ENCODE results near the gene HNRNPM. TPM values are rescaled to one million over a fixed set of nuclear protein-coding genes. Genes with fewer than 3 reads are reported as not detected.

The HNRNPM gene
- total and polyA plus RNA-seq, 4 experiments from 2014 or later: 197 to 245 (median 203) TPM

DNA sequence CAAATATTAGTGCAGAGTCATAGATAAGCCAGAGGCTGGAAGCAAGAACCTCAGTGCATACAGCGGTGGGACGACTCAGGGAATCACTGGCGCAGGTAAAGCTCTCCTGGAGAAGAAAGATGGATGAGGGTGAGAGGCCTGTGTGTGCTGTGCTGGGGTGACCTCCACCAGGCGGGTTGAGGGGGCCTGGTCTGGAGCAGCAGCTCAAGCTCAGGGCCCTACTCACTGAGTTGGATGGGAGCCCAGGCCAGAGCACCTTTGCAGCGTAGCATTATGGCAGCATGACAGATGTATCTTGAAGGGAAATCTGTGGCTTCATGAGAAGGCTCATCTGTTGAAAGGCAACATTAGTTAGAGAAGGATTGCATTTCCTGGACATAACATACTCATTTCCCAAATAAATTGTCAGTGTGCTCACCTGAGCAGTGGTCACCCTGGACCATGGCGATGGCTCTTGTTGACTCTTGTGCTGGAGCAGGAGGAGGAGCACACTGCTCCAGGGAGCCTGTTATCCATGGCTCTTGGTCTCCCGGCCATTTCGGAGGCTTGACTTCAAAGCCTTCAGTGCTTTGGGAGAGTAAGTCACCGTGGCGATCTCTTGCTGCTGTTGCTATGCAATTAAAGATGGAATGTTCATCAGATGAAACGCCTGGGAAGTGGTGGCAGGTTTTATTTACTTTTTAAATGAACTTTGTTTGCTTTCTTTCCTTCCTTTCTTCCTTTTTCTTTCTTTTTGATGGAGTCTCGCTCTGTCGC, 25.0 kb downstream of the HNRNPM start:
- Histone ChIP-seq H3K27ac (ENCODE audit: low read depth, low read length) (no peak overlapping the region), H3K9me3 (ENCODE audit: control insufficient read depth in 1 of 2, low read length in 2 of 2) (no peaks in the 10 kb centered on the region), H3K36me3 (ENCODE audit: insufficient read depth, low read length) (peaks cover 90% of the 10 kb centered on the region), H3K4me3 (ENCODE audit: low read length in 2 of 2) (no peak overlapping the region), H3K27me3 (ENCODE audit: insufficient read depth, low read length) (no peaks in the 10 kb centered on the region), H3K4me1 (ENCODE audit: insufficient read depth, low read length) (no peaks in the 10 kb centered on the region)
- peaks cover 74 to 91% of the 10 kb centered on the region in 2 donors for H3K36me3 Mint-ChIP-seq
- no peaks in the 10 kb centered on the region for H3K9me3 Mint-ChIP-seq
- H3K4me1 Mint-ChIP-seq: peaks cover 7 to 37% (median 13%) of the 10 kb centered on the region in 4 donors
- peak overlapping the region in 4 of 7 donors; percentile 29 to 55 (median 48) for H3K27ac Mint-ChIP-seq
- no peak overlapping the region for H3K4me3 Mint-ChIP-seq
- ChIA-PET POLR2A (ENCODE audit: partially characterized antibody) (no interaction called here), CTCF (ENCODE audit: partially characterized antibody) (interaction anchor here (0.5 kb wide), 1 partner anchor 34 kb away, joined by 3 read pairs; no protein-coding TSS in a partner anchor)
- intact Hi-C loops (cut with micrococcal nuclease): no loop called here
- no peak for DNase-seq
- no peaks in the 10 kb centered on the region for H3K27me3 Mint-ChIP-seq

- Histone ChIP-seq H3K4me1 (ENCODE audit: insufficient read depth, low read length) (peaks cover 20% of the 10 kb centered on the region), H3K4me3 (ENCODE audit: low read length in 2 of 2) (no peak overlapping the region), H3K36me3 (ENCODE audit: insufficient read depth, low read length) (peaks cover 81% of the 10 kb centered on the region), H3K27ac (ENCODE audit: low read depth, low read length) (no peak overlapping the region), H3K9me3 (ENCODE audit: control insufficient read depth in 1 of 2, low read length in 2 of 2) (no peaks in the 10 kb centered on the region), H3K27me3 (ENCODE audit: insufficient read depth, low read length) (no peaks in the 10 kb centered on the region)
- no peak for DNase-seq
- Mint-ChIP-seq H3K27me3 (no peaks in the 10 kb centered on the region), H3K27ac (peak overlapping the region; percentile 42 to 87 (median 75)), H3K9me3 (no peaks in the 10 kb centered on the region), H3K4me1 (peaks cover 24 to 52% (median 34%) of the 10 kb centered on the region in 4 donors), H3K36me3 (peaks cover 58 to 89% of the 10 kb centered on the region in 2 donors), H3K4me3 (no peak overlapping the region)
- intact Hi-C loops (cut with micrococcal nuclease): no loop called here
- CTCF ChIA-PET (ENCODE audit: partially characterized antibody): interaction anchor here (1.0 to 1.4 kb wide), 3 partner anchors 9 to 106 kb away, joined by 3 to 4 read pairs (median 3); no protein-coding TSS in a partner anchor
- POLR2A ChIA-PET (ENCODE audit: partially characterized antibody): interaction anchor here (0.6 to 2.1 kb wide), 4 partner anchors 18 to 103 kb away, joined by 3 to 5 read pairs (median 4); partner anchors contain the start of gene ZNF414
Observed at GRCh38 chr19:8473648-8474476, 29.1 kb downstream of the HNRNPM start.

GRCh38 chr19:8475005-8475404, 30.2 kb downstream of the HNRNPM start:
- H3K4me1 Mint-ChIP-seq: peaks cover 24 to 45% (median 32%) of the 10 kb centered on the region in 4 donors
- no peak overlapping the region for H3K27ac ChIP-seq (ENCODE audit: low read depth, low read length)
- ChIA-PET CTCF (ENCODE audit: partially characterized antibody) (interaction anchor here (1.5 kb wide), 1 partner anchor 106 kb away, joined by 3 read pairs; no protein-coding TSS in a partner anchor), POLR2A (ENCODE audit: partially characterized antibody) (interaction anchor here (0.8 to 2.1 kb wide), 2 partner anchors 19 to 39 kb away, joined by 4 read pairs; partner anchors contain the start of gene ZNF414)
- intact Hi-C loops (cut with micrococcal nuclease): no loop called here
- H3K36me3 ChIP-seq (ENCODE audit: insufficient read depth, low read length): peaks cover 73% of the 10 kb centered on the region
- H3K36me3 Mint-ChIP-seq: peaks cover 48 to 83% of the 10 kb centered on the region in 2 donors
- no peaks in the 10 kb centered on the region for H3K27me3 Mint-ChIP-seq
- DNase-seq: no peak
- no peaks in the 10 kb centered on the region for H3K27me3 ChIP-seq (ENCODE audit: insufficient read depth, low read length)
- no peak overlapping the region for H3K4me3 Mint-ChIP-seq
- peak overlapping the region in 2 of 7 donors; percentile 19 to 57 for H3K27ac Mint-ChIP-seq
- no peak overlapping the region for H3K4me3 ChIP-seq (ENCODE audit: low read length in 2 of 2)
- H3K9me3 Mint-ChIP-seq: no peaks in the 10 kb centered on the region
- no peaks in the 10 kb centered on the region for H3K9me3 ChIP-seq (ENCODE audit: control insufficient read depth in 1 of 2, low read length in 2 of 2)
- H3K4me1 ChIP-seq (ENCODE audit: insufficient read depth, low read length): peaks cover 20% of the 10 kb centered on the region

GRCh38 chr19:8476524-8476923, 31.7 kb downstream of the HNRNPM start:
- ChIA-PET CTCF (ENCODE audit: partially characterized antibody) (interaction anchor here (1.3 to 1.5 kb wide), 2 partner anchors 102 to 105 kb away, joined by 3 to 4 read pairs; no protein-coding TSS in a partner anchor), POLR2A (ENCODE audit: partially characterized antibody) (no interaction called here)
- H3K27me3 Mint-ChIP-seq: no peaks in the 10 kb centered on the region
- H3K36me3 Mint-ChIP-seq: peaks cover 41 to 77% of the 10 kb centered on the region in 2 donors
- H3K4me1 Mint-ChIP-seq: peaks cover 26 to 57% (median 41%) of the 10 kb centered on the region in 4 donors
- no peaks in the 10 kb centered on the region for H3K9me3 ChIP-seq (ENCODE audit: control insufficient read depth in 1 of 2, low read length in 2 of 2)
- H3K4me1 ChIP-seq (ENCODE audit: insufficient read depth, low read length): peaks cover 32% of the 10 kb centered on the region
- H3K36me3 ChIP-seq (ENCODE audit: insufficient read depth, low read length): peaks cover 74% of the 10 kb centered on the region
- no peak overlapping the region for H3K27ac ChIP-seq (ENCODE audit: low read depth, low read length)
- H3K27ac Mint-ChIP-seq: peak overlapping the region in 5 of 7 donors; percentile 2 to 74 (median 40)
- no peaks in the 10 kb centered on the region for H3K27me3 ChIP-seq (ENCODE audit: insufficient read depth, low read length)
- no peak overlapping the region for H3K4me3 ChIP-seq (ENCODE audit: low read length in 2 of 2)
- peak overlapping the region in 1 of 8 donors; percentile 46 for H3K4me3 Mint-ChIP-seq
- intact Hi-C loops (cut with micrococcal nuclease): no loop called here
- peaks cover 0 to 2% (median 0%) of the 10 kb centered on the region in 8 donors for H3K9me3 Mint-ChIP-seq
- DNase-seq: no peak

DNA sequence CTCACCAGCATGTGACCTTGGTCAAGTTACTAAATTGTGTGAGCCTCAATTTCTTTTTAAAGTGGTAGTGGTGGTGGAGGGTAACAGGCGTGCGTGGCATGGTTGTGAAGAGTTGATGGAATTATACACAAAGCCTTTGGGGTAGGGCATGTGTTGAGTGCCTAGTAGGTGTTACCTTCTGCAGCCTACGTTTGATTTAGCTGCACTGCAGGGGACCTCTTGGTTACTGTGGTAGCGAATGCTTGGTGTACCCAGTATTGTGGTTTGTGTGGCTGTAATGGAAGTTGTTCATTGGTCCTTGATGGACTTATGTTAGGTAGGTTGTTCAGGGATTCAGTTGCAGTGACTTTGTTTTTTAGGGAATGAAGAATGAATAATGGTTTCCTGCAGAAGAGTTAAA, 33.1 kb downstream of the HNRNPM start:
- POLR2A ChIA-PET (ENCODE audit: partially characterized antibody): no interaction called here
- H3K27me3 ChIP-seq (ENCODE audit: insufficient read depth, low read length): no peaks in the 10 kb centered on the region
- H3K4me3 ChIP-seq (ENCODE audit: low read length in 2 of 2): no peak overlapping the region
- no peak for DNase-seq
- H3K4me1 ChIP-seq (ENCODE audit: insufficient read depth, low read length): peaks cover 32% of the 10 kb centered on the region
- H3K36me3 Mint-ChIP-seq: peaks cover 44 to 80% of the 10 kb centered on the region in 2 donors
- H3K36me3 ChIP-seq (ENCODE audit: insufficient read depth, low read length): peaks cover 74% of the 10 kb centered on the region
- peak overlapping the region in 5 of 8 donors; percentile 0 to 55 (median 26) for H3K4me3 Mint-ChIP-seq
- no peaks in the 10 kb centered on the region for H3K27me3 Mint-ChIP-seq
- H3K27ac Mint-ChIP-seq: peak overlapping the region; percentile 38 to 93 (median 73)
- no peaks in the 10 kb centered on the region for H3K9me3 ChIP-seq (ENCODE audit: control insufficient read depth in 1 of 2, low read length in 2 of 2)
- CTCF ChIA-PET (ENCODE audit: partially characterized antibody): no interaction called here
- H3K4me1 Mint-ChIP-seq: peaks cover 28 to 61% (median 50%) of the 10 kb centered on the region in 4 donors
- H3K9me3 Mint-ChIP-seq: peaks cover 0 to 2% (median 0%) of the 10 kb centered on the region in 8 donors
- no peak overlapping the region for H3K27ac ChIP-seq (ENCODE audit: low read depth, low read length)
- intact Hi-C loops (cut with micrococcal nuclease): no loop called here

DNA sequence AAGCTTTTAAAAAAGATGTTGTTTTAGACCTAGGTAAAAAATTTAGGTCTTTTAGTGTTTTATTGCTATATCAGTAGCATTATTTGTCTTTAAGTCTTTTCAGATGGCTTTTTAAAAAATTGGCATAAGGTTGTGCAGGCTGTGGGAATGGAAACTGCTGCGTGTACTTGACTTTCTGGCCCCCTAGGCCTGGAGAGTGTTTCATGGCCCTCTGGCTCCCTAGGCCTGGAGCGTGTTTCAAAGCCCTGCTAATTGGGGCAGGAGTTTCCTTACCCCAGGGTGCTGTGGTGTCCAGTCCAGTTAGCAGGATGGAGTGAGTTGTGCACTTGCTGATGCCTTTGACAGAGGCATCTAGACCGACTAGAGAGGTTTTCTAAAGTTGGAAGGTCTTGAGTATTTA, 33.8 kb downstream of the HNRNPM start:
- DNase-seq: no peak
- Histone ChIP-seq H3K27me3 (ENCODE audit: insufficient read depth, low read length) (no peaks in the 10 kb centered on the region), H3K27ac (ENCODE audit: low read depth, low read length) (no peak overlapping the region), H3K36me3 (ENCODE audit: insufficient read depth, low read length) (peaks cover 76% of the 10 kb centered on the region), H3K9me3 (ENCODE audit: control insufficient read depth in 1 of 2, low read length in 2 of 2) (no peaks in the 10 kb centered on the region), H3K4me3 (ENCODE audit: low read length in 2 of 2) (no peak overlapping the region), H3K4me1 (ENCODE audit: insufficient read depth, low read length) (peaks cover 32% of the 10 kb centered on the region)
- Mint-ChIP-seq H3K9me3 (peaks cover 0 to 2% (median 0%) of the 10 kb centered on the region in 8 donors), H3K27ac (peak overlapping the region in 5 of 7 donors; percentile 43 to 77 (median 63)), H3K4me3 (no peak overlapping the region), H3K27me3 (no peaks in the 10 kb centered on the region), H3K36me3 (peaks cover 47 to 81% of the 10 kb centered on the region in 2 donors), H3K4me1 (peaks cover 32 to 63% (median 52%) of the 10 kb centered on the region in 4 donors)
- POLR2A ChIA-PET (ENCODE audit: partially characterized antibody): no interaction called here
- intact Hi-C loops (cut with micrococcal nuclease): no loop called here
- CTCF ChIA-PET (ENCODE audit: partially characterized antibody): interaction anchor here (1.0 to 1.2 kb wide), 5 partner anchors 27 to 102 kb away, joined by 3 to 4 read pairs (median 3); no protein-coding TSS in a partner anchor
